GM18951 (cell line): ENCODE results near the gene SPATA19.

Experiments used
- POLR2A ChIP-seq: IDR thresholded peaks from 4 replicates; pipeline ENCODE4 v1.6.1; 2011; ENCODE audit warnings: mild to moderate bottlenecking; ENCODE audit not compliant: insufficient read length, insufficient read depth; ENCODE audit errors: extremely low read depth
- in situ Hi-C: fragments of 300-500 bp; cut with MboI; formaldehyde crosslinking; loops from one replicate; pipeline ENCODE4 v1.12.0; 2022; ENCODE audit warnings: low sequenced_read_pairs, mixed read lengths, inconsistent platforms; ENCODE audit not compliant: unreplicated experiment

Gene SPATA19

DNA sequence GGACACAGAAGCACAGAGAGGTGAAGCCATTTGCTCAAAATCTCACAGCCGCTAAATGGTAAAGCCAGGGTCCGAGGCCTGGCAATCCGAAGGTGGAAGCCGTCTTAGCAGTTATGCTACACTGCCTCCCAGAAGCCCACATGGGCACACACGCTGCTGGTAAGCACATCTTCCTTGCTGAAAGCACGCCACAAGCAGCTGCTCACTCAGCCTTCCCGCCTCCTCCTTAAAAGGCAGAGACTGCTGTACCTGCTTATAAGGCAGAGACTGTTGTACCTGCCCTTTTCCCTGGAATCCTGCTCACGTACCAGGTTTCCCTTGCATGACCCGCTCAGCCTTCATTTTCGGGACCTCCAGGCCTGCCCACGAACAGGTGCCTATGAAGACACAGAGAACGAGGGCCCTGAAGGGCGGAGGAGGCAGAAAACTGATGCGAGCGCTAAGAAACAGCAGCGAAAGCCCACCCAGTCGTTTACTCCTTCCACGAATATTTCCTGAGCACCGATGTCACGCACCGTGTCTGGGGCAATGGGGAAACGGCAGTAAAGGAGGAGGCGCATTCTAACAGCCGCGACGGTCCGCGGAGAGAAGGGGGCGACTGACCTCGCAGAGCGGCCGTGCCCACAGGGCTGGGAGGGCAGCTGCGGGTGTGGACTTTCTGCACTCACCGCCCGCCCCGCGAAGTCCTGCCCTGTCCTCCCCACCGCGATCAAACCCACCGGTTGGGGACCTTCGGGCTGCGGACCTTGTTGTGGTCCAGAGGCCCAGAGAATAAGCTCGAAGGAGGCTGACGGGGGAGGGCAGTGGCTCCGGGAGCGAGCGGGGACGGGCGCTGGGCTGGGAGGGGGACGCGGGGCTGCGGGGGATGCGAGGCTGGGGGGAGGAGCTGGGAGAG lies 13.0 kb downstream of the SPATA19 start:
- in situ Hi-C loops = no loop called here
- TF ChIP-seq POLR2A = no peak

DNA sequence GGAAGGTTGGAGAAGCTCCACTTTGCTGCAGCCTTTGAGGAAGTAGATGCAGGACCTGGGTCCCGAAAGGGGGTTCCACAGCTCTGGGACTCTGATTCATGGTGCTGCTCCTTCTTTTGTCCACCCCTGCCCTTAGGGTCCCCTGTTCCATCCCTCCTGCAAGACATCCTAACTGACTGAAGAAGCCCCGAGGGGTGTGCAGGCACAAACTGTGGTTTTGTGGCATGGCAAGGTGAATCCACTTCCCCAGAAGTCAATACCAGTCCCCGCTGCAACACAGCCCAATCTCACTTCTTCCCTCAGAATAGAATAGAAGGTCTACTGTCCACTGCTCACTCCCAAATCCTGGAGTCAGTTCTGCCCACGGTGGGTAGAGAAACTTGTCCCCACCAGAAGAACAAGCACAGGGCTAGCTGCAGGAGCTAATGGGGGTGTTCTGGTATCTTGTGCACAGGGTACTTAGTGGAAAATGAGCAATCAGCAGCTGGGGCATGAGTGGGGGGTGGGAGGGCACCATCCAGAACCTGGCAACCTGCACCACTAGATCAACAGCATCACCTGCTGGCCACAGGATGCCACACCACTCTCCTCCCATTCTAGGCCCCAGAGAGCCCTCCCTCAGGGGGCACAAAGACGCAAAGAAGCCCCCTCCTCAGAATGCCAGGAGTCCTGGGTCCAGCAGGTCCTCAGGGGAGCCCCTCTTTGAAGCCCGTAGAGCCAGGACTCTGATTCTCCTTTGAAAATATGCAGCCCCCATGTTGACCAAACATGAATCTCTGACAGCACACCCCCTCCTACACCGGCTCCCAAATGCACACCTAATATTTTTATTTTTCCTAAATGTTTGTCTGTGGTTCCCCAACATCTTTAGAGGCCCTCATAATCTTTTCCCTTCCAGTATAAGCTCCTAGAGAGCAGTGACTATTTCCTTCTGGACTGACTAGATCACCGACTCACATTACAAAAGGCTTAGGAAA lies 14.1 kb downstream of the SPATA19 start:
- in situ Hi-C loops = no loop called here
- TF ChIP-seq POLR2A = no peak

DNA sequence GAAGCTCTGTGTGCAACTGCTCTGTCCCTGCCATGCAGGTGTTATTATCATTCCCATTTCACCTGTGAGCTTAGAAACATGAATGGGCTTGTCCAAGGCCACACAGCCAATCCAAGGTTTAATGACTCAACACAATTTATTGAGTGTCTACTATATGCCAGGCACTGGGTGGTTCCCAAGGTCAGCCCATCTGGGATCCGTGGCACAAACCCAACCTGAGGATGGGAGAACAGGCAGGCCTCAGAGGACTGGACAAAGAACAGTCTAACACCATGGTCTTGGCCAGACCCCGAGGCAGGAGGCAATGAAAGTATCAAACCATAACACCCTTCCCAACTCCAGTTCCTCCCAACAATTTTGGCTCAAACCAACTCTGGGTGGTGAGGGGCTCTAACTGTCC lies 15.7 kb downstream of the SPATA19 start:
- no peak for TF ChIP-seq POLR2A
- in situ Hi-C loops = no loop called here

DNA sequence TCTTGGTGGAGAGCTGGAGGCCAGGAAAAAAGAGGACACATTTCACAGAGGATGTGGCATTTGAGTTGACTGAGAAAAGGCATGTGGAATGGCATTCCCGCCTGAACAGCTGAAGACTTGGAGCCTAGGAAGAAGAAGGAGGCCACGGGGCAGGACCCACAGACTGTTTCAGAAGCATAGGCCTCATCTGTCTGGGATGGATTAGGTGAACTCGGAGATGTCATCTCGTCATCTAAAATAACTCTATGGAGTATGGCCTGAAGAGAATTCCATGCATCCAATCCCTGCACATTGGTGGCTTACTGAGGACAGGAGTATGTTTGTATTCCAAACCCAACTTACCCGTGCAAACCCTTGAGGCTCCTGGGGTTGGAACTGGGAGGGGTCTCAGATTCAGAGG lies 16.4 kb downstream of the SPATA19 start:
- TF ChIP-seq POLR2A = no peak
- in situ Hi-C loops = no loop called here

DNA sequence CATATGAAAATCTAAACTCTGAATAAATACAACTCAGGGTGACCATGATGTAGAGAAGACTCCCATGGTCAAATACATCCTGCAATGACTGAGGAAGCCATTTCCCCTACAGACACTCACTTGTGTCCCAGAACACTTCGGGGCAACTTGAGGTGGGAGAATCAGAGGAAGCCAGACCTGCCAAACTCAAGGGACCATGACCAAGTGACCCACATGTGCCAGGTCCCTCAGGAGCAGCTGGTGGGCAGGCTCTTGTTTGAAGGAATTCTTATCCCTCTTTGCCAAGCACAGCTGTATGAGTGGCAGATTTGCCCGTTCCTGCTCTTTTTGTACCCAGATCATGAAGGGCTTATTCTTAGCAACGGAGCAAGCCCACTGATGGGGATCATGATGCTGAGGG lies 17.8 kb downstream of the SPATA19 start:
- in situ Hi-C loops = no loop called here
- no peak for TF ChIP-seq POLR2A

DNA sequence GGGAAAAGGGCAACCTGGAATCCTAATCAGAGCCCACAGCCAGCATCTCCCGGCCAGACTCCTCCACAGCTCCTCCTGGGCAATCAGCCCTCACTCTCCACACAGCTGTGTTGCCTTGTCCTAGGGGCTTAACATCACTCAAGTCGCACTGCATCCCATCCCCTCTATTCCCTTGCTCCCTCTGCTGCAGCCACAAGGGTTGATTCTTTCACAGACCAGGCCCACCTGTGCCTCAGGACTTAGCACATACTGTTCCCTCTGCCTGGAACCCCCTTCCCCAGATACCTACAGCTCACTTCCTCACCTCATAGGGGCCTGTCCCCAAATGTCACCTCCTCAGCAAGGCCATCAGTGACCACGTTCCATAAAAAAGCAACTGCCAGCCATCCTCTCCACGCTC lies 18.4 kb downstream of the SPATA19 start:
- no peak for TF ChIP-seq POLR2A
- in situ Hi-C loops = no loop called here

DNA sequence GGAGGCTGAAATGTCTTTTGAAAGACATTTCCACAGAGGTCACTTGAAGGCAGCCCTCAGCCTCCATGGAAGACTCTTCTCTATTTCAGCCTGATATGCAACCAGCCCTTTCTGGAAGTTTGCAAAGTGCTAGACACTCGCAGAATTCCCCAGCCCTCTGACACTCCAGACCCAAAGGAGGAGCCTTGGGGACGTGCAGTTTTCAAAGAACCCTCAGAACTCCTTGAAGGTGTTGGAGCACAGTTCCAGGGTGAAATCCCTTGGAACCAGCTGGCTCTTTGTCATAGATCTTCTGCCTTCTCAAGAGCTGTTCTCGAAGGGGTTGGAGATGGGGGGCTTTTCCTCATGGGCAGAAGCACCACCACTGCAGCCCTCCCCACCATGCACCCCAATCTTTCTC lies 19.6 kb downstream of the SPATA19 start:
- no peak for TF ChIP-seq POLR2A
- in situ Hi-C loops = no loop called here

DNA sequence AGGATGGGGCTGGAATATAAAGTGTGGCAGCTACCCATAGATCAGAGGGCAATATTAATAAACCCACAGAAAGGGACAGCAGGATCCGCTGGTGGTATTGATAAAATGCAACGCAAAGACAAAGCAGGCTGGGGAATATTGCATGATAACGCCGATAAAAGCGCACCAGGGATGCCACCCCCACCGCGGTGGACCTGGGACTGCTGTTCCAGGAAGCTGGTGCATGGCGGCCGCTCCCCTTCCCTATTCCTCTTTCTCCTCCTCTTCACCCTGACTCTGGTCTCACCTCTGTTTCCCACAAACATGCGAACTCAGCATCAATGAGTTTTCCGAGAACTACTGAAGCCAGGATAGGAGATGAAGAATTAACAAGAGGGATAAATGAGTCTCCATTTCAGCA lies 20.2 kb downstream of the SPATA19 start:
- in situ Hi-C loops = no loop called here
- TF ChIP-seq POLR2A = no peak

DNA sequence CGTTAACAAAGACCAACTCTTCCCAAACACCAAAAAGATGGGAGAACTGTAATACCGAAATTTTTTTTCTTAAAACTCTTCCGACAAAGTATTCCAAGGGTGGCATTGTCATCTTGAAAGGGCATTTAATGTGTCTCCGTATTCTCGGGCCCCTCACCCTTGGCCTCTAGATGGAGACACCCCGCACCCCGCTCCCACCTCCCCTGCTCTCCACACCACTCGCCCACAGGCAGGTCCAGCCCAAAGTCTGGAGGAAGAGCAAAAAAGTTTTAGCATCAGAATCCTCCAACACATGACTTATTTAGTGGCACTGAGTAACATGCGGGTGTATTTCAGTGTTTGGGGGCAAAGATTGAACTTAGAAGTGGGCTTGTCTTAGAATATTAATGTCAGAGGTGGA lies 20.7 kb downstream of the SPATA19 start:
- in situ Hi-C loops = loop anchor here (25.0 kb wide), 1 partner anchor 687 kb away; no protein-coding TSS in a partner anchor
- no peak for TF ChIP-seq POLR2A

DNA sequence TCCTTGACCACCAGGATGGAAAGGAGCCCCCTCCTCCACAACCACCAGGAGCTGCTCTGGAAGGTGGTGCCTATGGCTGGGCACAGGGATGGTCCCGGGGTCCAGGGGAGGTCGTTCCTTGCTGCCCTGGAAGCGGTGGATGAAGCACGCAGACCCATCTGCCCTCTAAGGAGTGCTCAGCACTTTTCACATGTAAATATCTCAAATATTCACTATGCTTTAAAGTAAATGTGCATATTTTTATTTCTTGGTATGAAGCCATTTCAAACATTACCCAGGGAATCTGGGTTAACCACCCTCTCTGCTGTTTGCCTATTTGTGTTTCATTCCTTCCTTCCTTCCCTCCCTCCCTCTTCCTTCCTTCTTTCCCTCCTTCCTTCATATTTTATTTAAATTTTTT lies 21.7 kb downstream of the SPATA19 start:
- no peak for TF ChIP-seq POLR2A
- in situ Hi-C loops = loop anchor here (25.0 kb wide), 1 partner anchor 686 kb away; no protein-coding TSS in a partner anchor

DNA sequence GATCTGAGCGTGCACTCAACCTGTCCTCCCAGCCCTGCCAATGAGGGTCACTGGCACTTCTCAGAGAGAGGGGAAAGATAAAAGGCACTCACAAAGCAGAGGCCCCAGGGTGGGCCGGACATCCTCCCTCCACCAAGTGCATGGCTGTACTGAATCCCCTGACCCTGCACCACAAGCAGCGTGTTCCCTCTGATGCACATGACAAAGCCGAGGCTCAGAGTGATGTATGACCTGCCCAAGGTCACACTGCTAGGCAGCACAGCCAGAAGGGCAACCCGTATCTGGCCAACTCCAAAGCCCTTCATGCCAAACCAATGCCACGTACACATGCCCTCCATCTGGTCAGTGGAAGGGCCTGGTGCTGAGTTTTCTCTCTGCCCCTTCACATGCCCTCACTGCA lies 22.1 kb downstream of the SPATA19 start:
- in situ Hi-C loops = loop anchor here (25.0 kb wide), 1 partner anchor 686 kb away; no protein-coding TSS in a partner anchor
- TF ChIP-seq POLR2A = no peak

DNA sequence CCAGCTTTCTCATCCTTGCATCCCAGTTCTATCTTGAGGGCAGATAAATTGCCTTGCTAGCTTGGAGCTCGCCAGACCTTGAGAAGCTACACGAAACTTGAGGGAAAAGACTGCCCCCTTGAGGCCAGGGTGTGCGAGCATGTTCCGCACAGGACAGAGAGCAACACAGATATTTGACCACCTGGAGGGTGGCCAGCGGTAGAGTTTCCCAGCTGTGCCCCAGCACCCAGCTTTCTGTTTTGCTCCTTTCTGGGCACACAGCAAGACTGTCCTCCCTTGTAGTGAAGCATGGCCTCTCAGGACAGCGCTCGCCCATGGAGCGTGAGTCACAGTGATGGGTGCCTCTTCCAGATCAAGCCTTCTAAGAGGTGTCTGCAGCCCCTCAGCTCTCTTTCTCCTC lies 23.5 kb downstream of the SPATA19 start:
- in situ Hi-C loops = loop anchor here (25.0 kb wide), 1 partner anchor 684 kb away; no protein-coding TSS in a partner anchor
- no peak for TF ChIP-seq POLR2A

DNA sequence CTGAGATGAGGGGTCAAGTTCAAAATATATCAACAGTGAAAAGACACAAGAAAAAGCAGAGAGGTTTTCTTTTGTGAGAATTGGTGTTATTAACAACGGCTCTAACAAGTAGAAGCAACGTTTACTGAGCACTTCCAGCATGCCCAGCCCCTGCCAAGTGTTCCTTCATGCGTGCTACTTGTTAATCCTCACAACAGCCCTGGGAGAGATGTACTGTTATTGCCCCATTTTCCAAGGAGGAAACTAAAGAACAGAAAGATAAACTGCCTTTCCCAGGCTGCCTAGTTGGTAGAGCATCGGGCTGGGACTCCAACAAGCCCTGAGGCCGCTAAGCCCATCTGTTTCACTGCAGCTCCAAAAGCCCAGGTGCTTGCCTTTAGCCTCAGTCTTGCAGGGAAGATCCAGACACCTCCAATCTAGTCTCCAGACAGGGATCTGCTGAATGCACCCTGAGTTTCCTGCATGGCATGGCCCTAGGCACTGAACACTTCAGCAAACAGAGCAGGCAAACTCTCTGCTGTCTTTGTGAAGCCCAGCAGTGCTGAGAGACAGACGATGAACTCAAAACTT lies 25.5 kb downstream of the SPATA19 start:
- TF ChIP-seq POLR2A = no peak
- in situ Hi-C loops = loop anchor here (25.0 kb wide), 1 partner anchor 683 kb away; no protein-coding TSS in a partner anchor
